ENCODE results near the gene ANO3.

DNA sequence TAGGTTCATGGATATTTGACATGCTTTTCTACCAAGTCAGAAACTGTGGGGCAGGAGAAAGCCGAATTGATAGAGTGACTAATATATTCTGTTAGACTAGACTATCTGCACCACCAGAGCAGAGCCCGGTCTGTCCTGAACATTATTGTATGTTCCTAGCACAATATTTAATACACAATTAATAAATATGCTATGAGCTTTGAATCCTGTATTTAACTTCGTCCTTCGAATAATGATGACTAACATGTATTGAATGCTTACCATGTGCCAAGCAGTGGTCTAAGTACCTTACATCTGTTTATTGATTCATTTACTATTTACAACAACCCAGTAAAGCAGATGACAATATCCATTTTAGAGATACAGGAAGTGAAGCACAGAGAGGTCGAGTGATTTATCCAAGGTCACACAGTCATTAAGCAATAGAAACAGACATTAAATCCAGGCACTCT lies 44.8 kb upstream of the ANO3 start:
- TF ChIP-seq GATA3 (IDR thresholded peaks at IDR 0.05; ENCODE audit: low read depth, low read length) (no peak), GATA2 (IDR thresholded peaks at IDR 0.05; ENCODE audit: low read depth, low read length) (no peak)
